SK-N-SH (cell line): Measurements from ENCODE around the gene CAV1. TPM values are rescaled to one million over a fixed set of nuclear protein-coding genes. Genes with fewer than 3 reads are reported as not detected.

Experiments used
- CTCF ChIA-PET: fragments of 300-600, 350-600 bp; formaldehyde crosslinking; extraction: SDS; loops from one replicate; lab custom pipeline; 2021; lab: Yijun Ruan, JAX
- POLR2A ChIA-PET: fragments of 350-600 bp; sonication (Branson Sonifier 250); formaldehyde crosslinking; extraction: SDS; loops from one replicate; lab custom pipeline; 2020; ENCODE audit warnings: antibody characterized with exemption, inconsistent platforms; lab: Yijun Ruan, JAX
- DNase-seq: peaks from one replicate; pipeline ENCODE4 v3.0.0; 2012
- H2AFZ ChIP-seq: fragments of 200-600 bp; sonication (generic); 2 replicates; pipeline ENCODE4 v1.8.1; 2016; ENCODE audit warnings: antibody characterized with exemption, mild to moderate bottlenecking, low read depth
- H3F3A ChIP-seq: fragments of 200-600 bp; sonication (generic); replicated peaks from 2 replicates; pipeline ENCODE3; 2016; ENCODE audit warnings: antibody characterized with exemption, mild to moderate bottlenecking; ENCODE audit not compliant: insufficient read depth
- H3K27ac ChIP-seq, 2 experiments: fragments of 200-500 bp in 1 of 2; fragments of 200-600 bp in 1 of 2; sonication (Bioruptor generic) in 1 of 2; sonication (generic), shearing (Covaris generic) in 1 of 2; 2 replicates each; pipeline versions ENCODE4 v1.5.1 to v1.6.1; 2014 to 2016; ENCODE audit warnings: low read depth in 2 of 2, inconsistent platforms in 1 of 2, low read length in 1 of 2, mild to moderate bottlenecking in 1 of 2, mixed read lengths in 1 of 2
- H3K27me3 ChIP-seq: fragments of 200-600 bp; sonication (generic), shearing (Covaris generic); 2 replicates; pipeline ENCODE4 v1.6.1; 2016; ENCODE audit warnings: mixed run types; ENCODE audit not compliant: insufficient read depth
- H3K36me3 ChIP-seq, 2 experiments: fragments of 200-500 bp in 1 of 2; fragments of 200-600 bp in 1 of 2; sonication (Bioruptor generic) in 1 of 2; sonication (generic) in 1 of 2; replicated peaks in 1 of 2; 2 replicates each; pipeline versions ENCODE3 to v1.5.1; 2014 to 2016; ENCODE audit warnings: low read length in 1 of 2, mild to moderate bottlenecking in 1 of 2; ENCODE audit not compliant: insufficient read depth in 2 of 2, control insufficient read depth in 1 of 2
- H3K4me1 ChIP-seq, 2 experiments: fragments of 200-500 bp in 1 of 2; fragments of 200-600 bp in 1 of 2; sonication (Bioruptor generic) in 1 of 2; sonication (generic), shearing (Covaris generic) in 1 of 2; 2 replicates each; pipeline versions ENCODE4 v1.5.1 to v1.6.1; 2014 to 2016; ENCODE audit warnings: low read depth in 1 of 2, low read length in 1 of 2, mixed run types in 1 of 2; ENCODE audit not compliant: insufficient read depth in 2 of 2, control insufficient read depth in 1 of 2
- H3K4me2 ChIP-seq: fragments of 200-600 bp; sonication (generic), shearing (Covaris generic); 2 replicates; pipeline ENCODE4 v1.6.1; 2017; ENCODE audit warnings: mixed run types
- H3K4me3 ChIP-seq, 2 experiments: fragments of 200-500 bp in 1 of 2; fragments of 200-600 bp in 1 of 2; sonication (Bioruptor generic) in 1 of 2; sonication (generic), shearing (Covaris generic) in 1 of 2; 2 replicates each; pipeline versions ENCODE4 v1.5.1 to v1.8.1; 2014 to 2016; ENCODE audit warnings: low read depth in 2 of 2, inconsistent platforms in 1 of 2, low read length in 1 of 2, mild to moderate bottlenecking in 1 of 2, mixed read lengths in 1 of 2, moderate library complexity in 1 of 2
- H3K79me2 ChIP-seq: fragments of 200-600 bp; sonication (generic); 2 replicates; pipeline ENCODE4 v1.8.1; 2017; ENCODE audit warnings: mild to moderate bottlenecking; ENCODE audit not compliant: insufficient read depth
- H3K9ac ChIP-seq: fragments of 200-600 bp; sonication (generic); 2 replicates; pipeline ENCODE4 v1.6.1; 2017; ENCODE audit warnings: mixed run types
- H3K9me2 ChIP-seq: fragments of 200-600 bp; sonication (generic); 2 replicates; pipeline ENCODE4 v1.6.1; 2017; ENCODE audit warnings: mixed run types
- H3K9me3 ChIP-seq: fragments of 200-600 bp; sonication (generic); 2 replicates; pipeline ENCODE4 v1.6.1; 2017; ENCODE audit warnings: mixed run types, mild to moderate bottlenecking, moderate library complexity
- H4K20me1 ChIP-seq: fragments of 200-600 bp; sonication (generic); 2 replicates; pipeline ENCODE4 v1.6.1; 2017; ENCODE audit warnings: mild to moderate bottlenecking, mixed run types; ENCODE audit not compliant: insufficient read depth
- CTCF ChIP-seq: fragments of 200-600 bp; sonication (generic); IDR thresholded peaks from 2 replicates; pipeline ENCODE4 v1.6.1; 2017; ENCODE audit warnings: antibody characterized with exemption, mild to moderate bottlenecking, moderate library complexity
- ELF1 ChIP-seq: IDR thresholded peaks from 2 replicates; pipeline ENCODE4 v1.4.0; 2012
- FOSL2 ChIP-seq: IDR thresholded peaks from 2 replicates; pipeline ENCODE4 v1.4.0; 2012; ENCODE audit warnings: low read depth, mild to moderate bottlenecking, moderate library complexity, borderline replicate concordance
- FOXJ3 ChIP-seq: sonication (generic); formaldehyde crosslinking; IDR thresholded peaks from 2 replicates; pipeline ENCODE4 v1.5.1; 2020; ENCODE audit warnings: mild to moderate bottlenecking, missing genetic modification reagents
- GABPA ChIP-seq: IDR thresholded peaks from 2 replicates; pipeline ENCODE4 v1.4.0; 2012; ENCODE audit warnings: low read depth, mild to moderate bottlenecking
- GATA2 ChIP-seq: sonication (generic); formaldehyde crosslinking; IDR thresholded peaks from 2 replicates; pipeline ENCODE4 v1.5.0; 2020; ENCODE audit warnings: mild to moderate bottlenecking, missing genetic modification reagents
- RAD21 ChIP-seq: IDR thresholded peaks from 2 replicates; pipeline ENCODE4 v1.6.1; 2012; ENCODE audit warnings: mild to moderate bottlenecking, low read length
- RFX5 ChIP-seq: IDR thresholded peaks from 2 replicates; pipeline ENCODE4 v1.6.1; 2012; ENCODE audit warnings: mild to moderate bottlenecking, improper control_type of control experiment, low read length
- SIN3A ChIP-seq: IDR thresholded peaks from 2 replicates; pipeline ENCODE4 v1.6.1; 2012; ENCODE audit warnings: low read depth, mild to moderate bottlenecking, low read length, moderate library complexity, borderline replicate concordance
- USF1 ChIP-seq: IDR thresholded peaks from 2 replicates; pipeline ENCODE4 v1.4.0; 2012; ENCODE audit warnings: low read depth, borderline replicate concordance
- USF2 ChIP-seq: fragments of 150-350 bp; IDR thresholded peaks from 2 replicates; pipeline ENCODE4 v1.6.1; 2017; ENCODE audit warnings: antibody characterized with exemption, low read length, low read depth, borderline replicate concordance
- ZBTB33 ChIP-seq: IDR thresholded peaks from 2 replicates; pipeline ENCODE4 v1.4.0; 2012; ENCODE audit warnings: low read depth, borderline replicate concordance
- WGBS: methylation state at CpG from one replicate; pipeline ENCODE4 v1.1.6; 2017; ENCODE audit warnings: low lambda C conversion rate; 5-methylcytosine and 5-hydroxymethylcytosine counted together
- polyA plus RNA-seq, 3 experiments: library from polyadenylated mRNA; depleted of rRNA; stranded (reverse); fragments of >200 nt; gene quantifications; 2 replicates each; pipeline ENCODE4 v1.2.3, GENCODE V29; 2012

CAV1 gene
- polyA plus RNA-seq, 1 of the 3 experiments (the other 2 are of a cell fraction): 968 TPM

- POLR2A ChIA-PET: no interaction called here
- peak overlapping the region; percentile 42; the same call in 1 of the 2 replicates for H2AFZ ChIP-seq
- no peaks in the 10 kb centered on the region for H3K27me3 ChIP-seq
- DNase-seq: no peak
- peak overlapping the region; percentile 26 to 99; a peak in 3 of 4 replicates for H3K27ac ChIP-seq
- WGBS: 18% methylated on average over 1 of the region's 1 CpG
- H3K4me1 ChIP-seq: peaks cover 0 to 43% of the 10 kb centered on the region in 2 experiments; a peak in 3 of 4 replicates
- H4K20me1 ChIP-seq: no peaks in the 10 kb centered on the region
- H3K9ac ChIP-seq: no peak overlapping the region; the same call in 1 of the 2 replicates
- TF ChIP-seq ZBTB33: no peak
- TF ChIP-seq USF1: no peak
- TF ChIP-seq GABPA: no peak
- no peak for TF ChIP-seq RAD21
- TF ChIP-seq ELF1: no peak
- no peak for TF ChIP-seq SIN3A
- TF ChIP-seq CTCF: no peak
- no peak for TF ChIP-seq USF2
- TF ChIP-seq GATA2 (CRISPR knock-in tag): no peak
- TF ChIP-seq FOXJ3 (CRISPR knock-in tag): no peak
- TF ChIP-seq RFX5: no peak
- H3K36me3 ChIP-seq: peaks cover 0 to 5% of the 10 kb centered on the region in 2 experiments
- peak overlapping the region; percentile 63 for H3K4me2 ChIP-seq
- peak overlapping the region in 1 of 2 experiments; percentile 1; a peak in 2 of 4 replicates for H3K4me3 ChIP-seq
- CTCF ChIA-PET: interaction anchor here (0.7 to 1.2 kb wide), 3 partner anchors 11 to 427 kb away, joined by 3 to 4 read pairs (median 3); no protein-coding TSS in a partner anchor
- H3K79me2 ChIP-seq: no peaks in the 10 kb centered on the region
- H3F3A ChIP-seq: peaks cover 91% of the 10 kb centered on the region
- H3K9me2 ChIP-seq: no peaks in the 10 kb centered on the region
- no peaks in the 10 kb centered on the region for H3K9me3 ChIP-seq
Measured at GRCh38 chr7:116565981-116566380, 41.1 kb downstream of the CAV1 start.

GRCh38 chr7:116566666-116567065 lies 41.8 kb downstream of the CAV1 start:
- H3K9me2 ChIP-seq: no peaks in the 10 kb centered on the region
- no peaks in the 10 kb centered on the region for H3K27me3 ChIP-seq
- no peaks in the 10 kb centered on the region for H3K79me2 ChIP-seq
- DNase-seq: no peak
- TF ChIP-seq CTCF: no peak
- no peak for TF ChIP-seq FOSL2
- no peaks in the 10 kb centered on the region for H3K9me3 ChIP-seq
- POLR2A ChIA-PET: no interaction called here
- no peak overlapping the region; a peak in 2 of 4 replicates for H3K4me3 ChIP-seq
- H3K4me2 ChIP-seq: peak overlapping the region; percentile 63
- H3K4me1 ChIP-seq: peaks cover 0 to 45% of the 10 kb centered on the region in 2 experiments; a peak in 3 of 4 replicates
- CTCF ChIA-PET: interaction anchor here (0.7 to 1.3 kb wide), 3 partner anchors 15 to 428 kb away, joined by 3 to 4 read pairs (median 3); no protein-coding TSS in a partner anchor
- H3F3A ChIP-seq: peaks cover 91% of the 10 kb centered on the region
- peak overlapping the region; percentile 42; the same call in 1 of the 2 replicates for H2AFZ ChIP-seq
- peak overlapping the region; percentile 5 to 99; a peak in 3 of 4 replicates for H3K27ac ChIP-seq
- H3K9ac ChIP-seq: no peak overlapping the region; the same call in 1 of the 2 replicates
- H3K36me3 ChIP-seq: no peaks in the 10 kb centered on the region
- H4K20me1 ChIP-seq: no peaks in the 10 kb centered on the region
